Effector memory CD8-positive, alpha-beta T cell (primary cell): ENCODE results near the gene DMTF1.
A peak's percentile ranks its signal among the peaks of the same experiment; 100 is the strongest.

Source experiments
- ATAC-seq: fragments of 150-1000 bp; cut with Tn5 transposase; replicated peaks from 2 replicates; pipeline ENCODE4 v1.10.0; 2021; ENCODE audit warnings: mild to moderate bottlenecking, moderate library complexity
- DNase-seq, 3 experiments: peaks; one replicate each; pipeline ENCODE4 v3.0.0; 2021
- H3K27ac Mint-ChIP-seq, 2 donors: one replicate each; pipeline ENCODE4 v1.8.0; 2022; ENCODE audit warnings: mild to moderate bottlenecking in 2 of 2, mixed read lengths in 2 of 2, moderate library complexity in 2 of 2
- H3K27me3 Mint-ChIP-seq, 2 donors: one replicate each; pipeline ENCODE4 v1.8.0; 2022; ENCODE audit warnings: mixed read lengths in 2 of 2
- H3K36me3 Mint-ChIP-seq: one replicate; pipeline ENCODE4 v1.8.0; 2022; ENCODE audit warnings: mild to moderate bottlenecking, moderate library complexity, mixed read lengths; ENCODE audit not compliant: insufficient read depth
- H3K4me1 Mint-ChIP-seq, 2 donors: one replicate each; pipeline ENCODE4 v1.8.0; 2022; ENCODE audit warnings: low read depth in 2 of 2, mixed read lengths in 2 of 2
- H3K4me3 Mint-ChIP-seq, 2 donors: one replicate each; pipeline ENCODE4 v1.8.0; 2022; ENCODE audit warnings: mild to moderate bottlenecking in 2 of 2, mixed read lengths in 2 of 2, moderate library complexity in 2 of 2
- H3K9me3 Mint-ChIP-seq, 2 donors: one replicate each; pipeline ENCODE4 v1.8.0; 2022; ENCODE audit warnings: mixed read lengths in 2 of 2

DMTF1 gene

DNA sequence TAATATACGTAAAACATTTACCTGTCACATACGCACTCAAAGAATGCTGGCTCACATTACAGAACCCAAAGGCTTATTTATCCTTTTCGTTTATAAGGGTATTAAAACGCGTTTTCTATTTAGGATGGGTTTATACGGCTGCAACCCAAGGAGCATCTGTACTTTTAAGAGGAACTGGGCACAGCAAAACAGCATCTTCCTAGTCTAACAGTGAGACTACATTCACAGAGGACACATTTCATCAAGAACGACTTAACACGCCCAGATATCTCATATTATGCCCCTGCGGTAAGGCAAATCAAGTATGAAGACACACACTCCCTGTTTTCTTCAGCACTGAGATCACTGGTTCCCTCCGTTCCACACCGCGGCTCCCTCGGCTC lies 533 bp upstream of the DMTF1 start:
- Mint-ChIP-seq H3K4me3 (peak overlapping the region; percentile 89 to 91), H3K9me3 (no peaks in the 10 kb centered on the region), H3K27ac (peak overlapping the region; percentile 97 to 98), H3K36me3 (peaks cover 25% of the 10 kb centered on the region), H3K27me3 (no peaks in the 10 kb centered on the region), H3K4me1 (peaks cover 22 to 35% of the 10 kb centered on the region in 2 donors)
- DNase-seq, result no peak
- peak; percentile 31 for ATAC-seq

DNA sequence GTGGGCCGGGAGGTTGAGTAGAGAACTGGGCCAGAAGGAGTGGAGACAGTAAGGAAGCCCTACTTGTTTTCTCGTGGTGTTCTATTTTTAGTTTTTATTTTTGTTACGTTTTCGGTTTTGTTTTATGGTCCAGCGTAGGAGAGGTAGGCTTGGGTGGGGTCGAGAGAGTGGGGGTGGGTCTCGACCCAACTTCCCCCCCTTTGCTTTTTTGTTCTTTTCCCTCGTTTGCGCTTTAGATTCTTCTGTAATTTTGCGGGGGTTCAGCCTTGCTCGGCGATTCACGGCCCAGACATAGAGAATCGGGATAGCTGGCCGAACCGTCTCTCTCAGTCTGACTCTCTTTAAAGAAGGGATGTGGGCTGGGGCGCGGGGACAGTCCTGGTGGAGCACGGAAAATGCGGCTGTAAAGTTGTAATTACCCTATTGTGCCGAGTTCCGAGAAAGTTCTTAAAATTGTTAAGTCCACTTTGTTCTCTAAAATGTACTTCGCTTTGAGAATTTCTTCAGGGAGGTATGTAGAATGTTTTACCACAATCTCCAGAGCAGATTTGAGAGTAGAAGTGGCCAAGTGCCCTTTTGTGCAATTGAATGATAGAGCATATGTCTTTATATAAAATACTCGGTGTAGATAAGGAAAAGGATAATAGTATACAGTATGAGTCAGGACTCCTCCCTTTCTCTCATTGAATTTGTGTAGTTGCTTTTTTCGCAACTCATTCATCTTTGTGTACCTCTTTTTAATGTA lies 816 bp downstream of the DMTF1 start:
- Mint-ChIP-seq H3K4me1 (peaks cover 23 to 48% of the 10 kb centered on the region in 2 donors), H3K27me3 (no peaks in the 10 kb centered on the region), H3K27ac (peak overlapping the region; percentile 97 to 98), H3K36me3 (peaks cover 22% of the 10 kb centered on the region), H3K9me3 (no peaks in the 10 kb centered on the region), H3K4me3 (peak overlapping the region; percentile 89 to 91)
- ATAC-seq, result peak; percentile 23
- DNase-seq, result peak; percentile 4 to 19 (median 9)

- no peaks in the 10 kb centered on the region for H3K9me3 Mint-ChIP-seq
- H3K27me3 Mint-ChIP-seq, result no peaks in the 10 kb centered on the region
- peaks cover 22% of the 10 kb centered on the region for H3K36me3 Mint-ChIP-seq
- H3K4me3 Mint-ChIP-seq, result peak overlapping the region; percentile 89 to 91
- no peak for ATAC-seq
- peaks cover 23 to 49% of the 10 kb centered on the region in 2 donors for H3K4me1 Mint-ChIP-seq
- H3K27ac Mint-ChIP-seq, result peak overlapping the region; percentile 66 to 80
- no peak for DNase-seq
These were observed 1.9 kb downstream of the DMTF1 start for GRCh38 chr7:87154166-87154565.

- DNase-seq (no peak), ATAC-seq (no peak)
- Mint-ChIP-seq H3K4me3 (peak overlapping the region; percentile 89 to 91), H3K9me3 (no peaks in the 10 kb centered on the region), H3K27ac (peak overlapping the region; percentile 66 to 80), H3K4me1 (peaks cover 23 to 49% of the 10 kb centered on the region in 2 donors), H3K36me3 (peaks cover 22% of the 10 kb centered on the region), H3K27me3 (no peaks in the 10 kb centered on the region)
These were observed 2.3 kb downstream of the DMTF1 start for GRCh38 chr7:87154569-87154968.

DNA sequence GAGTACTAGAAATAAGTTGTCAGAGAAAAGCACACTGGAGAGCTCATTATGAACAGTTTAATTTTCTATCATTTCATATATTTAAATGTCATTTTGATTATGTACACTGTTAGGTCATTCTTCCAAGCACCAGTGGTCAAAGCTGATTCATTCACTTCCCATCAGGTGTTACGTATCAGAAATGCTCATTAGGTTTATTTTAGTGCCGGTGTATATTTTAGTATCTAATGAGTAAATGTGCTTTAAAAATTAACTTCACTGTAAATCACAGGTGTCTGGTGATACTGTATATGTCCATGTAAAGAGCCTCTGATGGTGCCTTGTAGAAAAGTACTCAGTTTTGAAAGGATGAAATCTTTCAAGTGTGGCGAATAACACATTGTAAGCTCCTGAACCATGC lies 3.5 kb downstream of the DMTF1 start:
- H3K4me1 Mint-ChIP-seq, result peaks cover 27 to 54% of the 10 kb centered on the region in 2 donors
- peak overlapping the region; percentile 12 to 55 for H3K27ac Mint-ChIP-seq
- no peaks in the 10 kb centered on the region for H3K9me3 Mint-ChIP-seq
- DNase-seq (no peak), ATAC-seq (no peak)
- peak overlapping the region; percentile 42 to 66 for H3K4me3 Mint-ChIP-seq
- H3K27me3 Mint-ChIP-seq, result no peaks in the 10 kb centered on the region
- H3K36me3 Mint-ChIP-seq, result peaks cover 22% of the 10 kb centered on the region

- DNase-seq (no peak), ATAC-seq (no peak)
- no peaks in the 10 kb centered on the region for H3K9me3 Mint-ChIP-seq
- peak overlapping the region in 1 of 2 donors; percentile 55 for H3K27ac Mint-ChIP-seq
- peaks cover 21% of the 10 kb centered on the region for H3K36me3 Mint-ChIP-seq
- H3K27me3 Mint-ChIP-seq, result no peaks in the 10 kb centered on the region
- H3K4me1 Mint-ChIP-seq, result peaks cover 24 to 52% of the 10 kb centered on the region in 2 donors
- peak overlapping the region; percentile 5 to 13 for H3K4me3 Mint-ChIP-seq
These were observed 4.5 kb downstream of the DMTF1 start for GRCh38 chr7:87156709-87157108.

DNA sequence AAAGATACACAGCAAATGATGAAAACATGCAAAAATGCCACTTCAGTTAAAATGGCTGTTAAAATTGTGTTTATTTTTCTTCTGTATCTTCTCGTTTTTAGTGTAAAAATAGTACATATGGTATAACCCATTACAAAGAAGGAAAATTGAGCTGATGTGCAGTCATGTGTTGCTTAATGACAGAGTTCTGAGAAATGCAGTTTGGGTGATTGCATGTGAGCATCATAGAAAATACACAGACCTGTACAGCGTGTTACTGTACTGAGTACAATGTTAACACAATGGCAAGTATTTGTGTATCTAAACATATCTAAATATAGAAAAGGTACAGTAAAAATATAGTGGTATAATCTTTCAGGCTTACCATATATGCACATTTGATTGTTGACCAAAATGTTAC lies 7.3 kb downstream of the DMTF1 start:
- Mint-ChIP-seq H3K4me3 (no peak overlapping the region), H3K36me3 (peaks cover 26% of the 10 kb centered on the region), H3K27ac (no peak overlapping the region), H3K9me3 (no peaks in the 10 kb centered on the region), H3K27me3 (no peaks in the 10 kb centered on the region), H3K4me1 (peaks cover 22 to 51% of the 10 kb centered on the region in 2 donors)
- ATAC-seq (no peak), DNase-seq (no peak)

DNA sequence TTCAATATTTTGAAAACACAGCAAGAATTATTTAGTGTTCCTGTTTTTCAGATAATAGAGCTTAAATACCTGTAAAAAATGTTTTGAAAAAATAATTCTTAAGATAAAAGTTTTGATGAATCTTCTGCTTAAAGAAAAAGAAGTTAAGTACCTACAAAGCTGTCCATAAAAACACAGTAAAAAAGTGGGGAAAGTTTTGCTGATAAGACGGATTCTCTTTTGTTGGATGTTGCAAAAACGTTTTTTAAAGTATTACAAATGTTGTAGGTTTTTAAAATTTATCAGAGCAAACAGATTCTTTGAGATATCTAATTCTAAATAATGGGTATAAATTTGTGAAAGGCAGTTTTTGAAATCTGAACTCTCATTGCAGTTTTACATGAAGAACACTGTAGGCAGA lies 12.2 kb downstream of the DMTF1 start:
- DNase-seq (no peak), ATAC-seq (no peak)
- H3K9me3 Mint-ChIP-seq, result no peaks in the 10 kb centered on the region
- no peak overlapping the region for H3K27ac Mint-ChIP-seq
- peaks cover 70% of the 10 kb centered on the region for H3K36me3 Mint-ChIP-seq
- H3K4me1 Mint-ChIP-seq, result peaks cover 16 to 34% of the 10 kb centered on the region in 2 donors
- no peak overlapping the region for H3K4me3 Mint-ChIP-seq
- no peaks in the 10 kb centered on the region for H3K27me3 Mint-ChIP-seq

DNA sequence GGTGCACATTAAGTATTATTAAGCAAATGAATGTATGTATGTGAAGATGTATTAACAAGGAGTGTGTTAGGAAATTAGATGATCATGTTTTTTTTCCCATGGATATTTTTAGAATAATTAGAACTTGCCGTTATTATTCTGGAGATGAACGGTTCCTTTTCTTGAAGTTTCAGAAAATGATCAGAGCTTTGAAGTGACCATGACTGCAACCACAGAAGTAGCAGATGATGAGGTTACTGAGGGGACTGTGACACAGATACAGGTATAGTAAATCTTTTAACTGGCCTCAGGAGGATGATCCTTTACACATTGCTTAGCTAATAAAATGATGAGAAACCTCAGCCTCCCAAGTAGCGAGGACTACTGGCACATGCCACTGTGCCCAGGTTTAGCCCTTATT lies 18.6 kb downstream of the DMTF1 start:
- Mint-ChIP-seq H3K36me3 (peaks cover 82% of the 10 kb centered on the region), H3K4me1 (peaks cover 10 to 30% of the 10 kb centered on the region in 2 donors), H3K4me3 (no peak overlapping the region), H3K9me3 (no peaks in the 10 kb centered on the region), H3K27me3 (no peaks in the 10 kb centered on the region), H3K27ac (peak overlapping the region; percentile 4 to 78)
- ATAC-seq (no peak), DNase-seq (no peak)

GRCh38 chr7:87171282-87171934 lies 19.2 kb downstream of the DMTF1 start:
- DNase-seq (no peak), ATAC-seq (no peak)
- Mint-ChIP-seq H3K27ac (no peak overlapping the region), H3K4me3 (no peak overlapping the region), H3K36me3 (peaks cover 79% of the 10 kb centered on the region), H3K27me3 (no peaks in the 10 kb centered on the region), H3K4me1 (peaks cover 13 to 31% of the 10 kb centered on the region in 2 donors), H3K9me3 (no peaks in the 10 kb centered on the region)

DNA sequence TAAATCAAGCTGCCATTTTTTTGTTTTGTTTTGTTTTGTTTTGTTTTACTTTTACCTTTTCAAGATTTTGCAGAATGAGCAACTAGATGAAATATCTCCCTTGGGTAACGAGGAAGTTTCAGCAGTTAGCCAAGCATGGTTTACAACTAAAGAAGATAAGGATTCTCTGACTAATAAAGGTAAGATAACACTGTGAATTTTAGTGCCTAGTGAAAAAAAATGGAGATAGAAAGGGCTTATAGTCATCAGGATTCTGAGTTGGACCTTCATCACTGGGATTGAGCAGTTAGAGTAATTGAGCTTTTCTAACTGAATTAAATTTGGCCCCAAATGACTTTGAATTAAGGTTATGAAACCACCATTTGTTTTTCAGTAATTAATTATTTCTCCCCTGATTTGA lies 21.2 kb downstream of the DMTF1 start:
- Mint-ChIP-seq H3K27me3 (no peaks in the 10 kb centered on the region), H3K36me3 (peaks cover 76% of the 10 kb centered on the region), H3K4me1 (peaks cover 14 to 38% of the 10 kb centered on the region in 2 donors), H3K4me3 (no peak overlapping the region), H3K9me3 (no peaks in the 10 kb centered on the region), H3K27ac (peak overlapping the region; percentile 3 to 19)
- ATAC-seq (no peak), DNase-seq (no peak)

- H3K9me3 Mint-ChIP-seq, result no peaks in the 10 kb centered on the region
- H3K27ac Mint-ChIP-seq, result peak overlapping the region in 1 of 2 donors; percentile 35
- peaks cover 77% of the 10 kb centered on the region for H3K36me3 Mint-ChIP-seq
These were observed 26.1 kb downstream of the DMTF1 start for GRCh38 chr7:87178320-87178719.

DNA sequence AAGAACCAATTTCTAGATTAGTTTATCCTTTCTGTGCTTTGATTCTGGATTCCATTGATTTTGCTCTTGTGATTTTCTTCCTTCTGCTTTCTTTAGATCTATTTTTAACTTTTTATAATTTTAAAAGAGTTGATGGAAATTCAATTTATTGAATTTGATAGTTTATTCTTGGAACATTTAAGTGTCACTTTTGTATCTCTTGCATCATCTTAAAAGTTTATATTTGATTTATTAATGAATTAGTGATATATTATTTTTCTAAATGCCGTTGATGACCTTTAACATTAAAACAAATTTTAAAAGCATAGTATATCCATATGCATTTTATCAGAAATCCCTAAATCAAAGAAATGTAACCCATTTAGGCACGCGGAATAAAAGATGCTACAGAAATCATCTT lies 26.9 kb downstream of the DMTF1 start:
- Mint-ChIP-seq H3K27ac (no peak overlapping the region), H3K27me3 (no peaks in the 10 kb centered on the region), H3K4me1 (peaks cover 13 to 24% of the 10 kb centered on the region in 2 donors), H3K9me3 (no peaks in the 10 kb centered on the region), H3K4me3 (no peak overlapping the region), H3K36me3 (peaks cover 77% of the 10 kb centered on the region)
- DNase-seq, result no peak
- ATAC-seq, result no peak

More at GRCh38 chr7:87178320-87178719, 26.1 kb downstream of the DMTF1 start:
- Mint-ChIP-seq H3K27me3 (no peaks in the 10 kb centered on the region), H3K4me1 (peaks cover 14 to 19% of the 10 kb centered on the region in 2 donors), H3K4me3 (no peak overlapping the region)
- DNase-seq (no peak), ATAC-seq (no peak)

DNA sequence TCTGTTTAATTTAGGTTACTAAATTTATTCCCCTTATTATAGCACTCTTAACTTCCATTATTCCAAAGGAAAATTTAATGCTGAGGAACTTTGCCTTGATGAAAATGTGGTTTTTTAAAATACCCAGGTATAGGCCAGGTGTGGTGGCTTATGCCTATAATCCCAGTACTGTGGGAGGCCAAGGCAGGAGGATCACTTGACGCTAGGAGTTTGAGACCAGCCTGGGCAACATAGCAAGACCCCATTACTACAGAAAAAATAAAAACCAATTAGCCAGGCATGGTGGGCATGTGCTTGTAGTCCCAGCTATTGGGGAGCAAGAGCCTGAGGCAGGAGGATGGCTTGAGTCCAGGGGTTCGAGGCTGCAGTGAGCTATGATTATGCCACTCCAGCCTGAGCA lies 34.9 kb downstream of the DMTF1 start:
- Mint-ChIP-seq H3K9me3 (no peaks in the 10 kb centered on the region), H3K27me3 (no peaks in the 10 kb centered on the region), H3K4me1 (peaks cover 7 to 27% of the 10 kb centered on the region in 2 donors), H3K36me3 (peaks cover 76% of the 10 kb centered on the region), H3K27ac (peak overlapping the region in 1 of 2 donors; percentile 20), H3K4me3 (no peak overlapping the region)
- no peak for ATAC-seq
- no peak for DNase-seq
